Measurements from ENCODE around the gene KLHL17. TPM values are rescaled to one million over a fixed set of nuclear protein-coding genes. Genes with fewer than 3 reads are reported as not detected.

The KLHL17 gene
- total RNA-seq, 4 donors from 2014 or later, result 1.3 to 5.7 (median 2.3) TPM

DNA sequence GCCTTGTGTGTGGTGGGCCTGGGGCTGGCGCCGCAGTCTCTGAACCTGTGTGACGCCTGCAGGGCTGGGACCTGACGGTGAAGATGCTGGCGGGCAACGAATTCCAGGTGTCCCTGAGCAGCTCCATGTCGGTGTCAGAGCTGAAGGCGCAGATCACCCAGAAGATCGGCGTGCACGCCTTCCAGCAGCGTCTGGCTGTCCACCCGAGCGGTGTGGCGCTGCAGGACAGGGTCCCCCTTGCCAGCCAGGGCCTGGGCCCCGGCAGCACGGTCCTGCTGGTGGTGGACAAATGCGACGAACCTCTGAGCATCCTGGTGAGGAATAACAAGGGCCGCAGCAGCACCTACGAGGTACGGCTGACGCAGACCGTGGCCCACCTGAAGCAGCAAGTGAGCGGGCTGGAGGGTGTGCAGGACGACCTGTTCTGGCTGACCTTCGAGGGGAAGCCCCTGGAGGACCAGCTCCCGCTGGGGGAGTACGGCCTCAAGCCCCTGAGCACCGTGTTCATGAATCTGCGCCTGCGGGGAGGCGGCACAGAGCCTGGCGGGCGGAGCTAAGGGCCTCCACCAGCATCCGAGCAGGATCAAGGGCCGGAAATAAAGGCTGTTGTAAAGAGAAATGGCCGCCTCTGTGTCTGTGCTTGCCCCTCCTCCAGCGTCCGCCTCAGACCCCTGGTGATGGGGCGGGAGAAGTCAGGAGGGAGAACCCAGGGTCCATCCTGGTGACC lies 53.7 kb downstream of the KLHL17 start:
- TF ChIP-seq POLR2A (IDR thresholded peaks at IDR 0.05), result no peak
- TF ChIP-seq, protein P1, sequence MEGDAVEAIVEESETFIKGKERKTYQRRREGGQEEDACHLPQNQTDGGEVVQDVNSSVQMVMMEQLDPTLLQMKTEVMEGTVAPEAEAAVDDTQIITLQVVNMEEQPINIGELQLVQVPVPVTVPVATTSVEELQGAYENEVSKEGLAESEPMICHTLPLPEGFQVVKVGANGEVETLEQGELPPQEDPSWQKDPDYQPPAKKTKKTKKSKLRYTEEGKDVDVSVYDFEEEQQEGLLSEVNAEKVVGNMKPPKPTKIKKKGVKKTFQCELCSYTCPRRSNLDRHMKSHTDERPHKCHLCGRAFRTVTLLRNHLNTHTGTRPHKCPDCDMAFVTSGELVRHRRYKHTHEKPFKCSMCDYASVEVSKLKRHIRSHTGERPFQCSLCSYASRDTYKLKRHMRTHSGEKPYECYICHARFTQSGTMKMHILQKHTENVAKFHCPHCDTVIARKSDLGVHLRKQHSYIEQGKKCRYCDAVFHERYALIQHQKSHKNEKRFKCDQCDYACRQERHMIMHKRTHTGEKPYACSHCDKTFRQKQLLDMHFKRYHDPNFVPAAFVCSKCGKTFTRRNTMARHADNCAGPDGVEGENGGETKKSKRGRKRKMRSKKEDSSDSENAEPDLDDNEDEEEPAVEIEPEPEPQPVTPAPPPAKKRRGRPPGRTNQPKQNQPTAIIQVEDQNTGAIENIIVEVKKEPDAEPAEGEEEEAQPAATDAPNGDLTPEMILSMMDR (IDR thresholded peaks at IDR 0.05 in 4 of 5, conservative IDR thresholded peaks at IDR 0.05 in 1 of 5), result no peak
- in situ Hi-C loops (cut with MboI; ENCODE audit: low sequenced_read_pairs in 4 of 4) (no loop called here), intact Hi-C loops (cut with DNase I; ENCODE audit: low total_unique reads) (loop anchor here (1.0 kb wide), 1 partner anchor 14 kb away; the partner anchor contains the start of gene HES4)
- ATAC-seq, result peak in 1 of 2 donors; percentile 8
- Histone ChIP-seq H3K36me3 (no peaks in the 10 kb centered on the region), H3K4me1 (peaks cover 2 to 10% of the 10 kb centered on the region in 2 donors), H3K4me3 (peak overlapping the region; percentile 71 to 84 (median 75)), H3K27ac (peak overlapping the region; percentile 81 to 86 (median 84)), H3K9me3 (no peaks in the 10 kb centered on the region), H3K27me3 (no peaks in the 10 kb centered on the region)
- DNase-seq, result no peak

DNA sequence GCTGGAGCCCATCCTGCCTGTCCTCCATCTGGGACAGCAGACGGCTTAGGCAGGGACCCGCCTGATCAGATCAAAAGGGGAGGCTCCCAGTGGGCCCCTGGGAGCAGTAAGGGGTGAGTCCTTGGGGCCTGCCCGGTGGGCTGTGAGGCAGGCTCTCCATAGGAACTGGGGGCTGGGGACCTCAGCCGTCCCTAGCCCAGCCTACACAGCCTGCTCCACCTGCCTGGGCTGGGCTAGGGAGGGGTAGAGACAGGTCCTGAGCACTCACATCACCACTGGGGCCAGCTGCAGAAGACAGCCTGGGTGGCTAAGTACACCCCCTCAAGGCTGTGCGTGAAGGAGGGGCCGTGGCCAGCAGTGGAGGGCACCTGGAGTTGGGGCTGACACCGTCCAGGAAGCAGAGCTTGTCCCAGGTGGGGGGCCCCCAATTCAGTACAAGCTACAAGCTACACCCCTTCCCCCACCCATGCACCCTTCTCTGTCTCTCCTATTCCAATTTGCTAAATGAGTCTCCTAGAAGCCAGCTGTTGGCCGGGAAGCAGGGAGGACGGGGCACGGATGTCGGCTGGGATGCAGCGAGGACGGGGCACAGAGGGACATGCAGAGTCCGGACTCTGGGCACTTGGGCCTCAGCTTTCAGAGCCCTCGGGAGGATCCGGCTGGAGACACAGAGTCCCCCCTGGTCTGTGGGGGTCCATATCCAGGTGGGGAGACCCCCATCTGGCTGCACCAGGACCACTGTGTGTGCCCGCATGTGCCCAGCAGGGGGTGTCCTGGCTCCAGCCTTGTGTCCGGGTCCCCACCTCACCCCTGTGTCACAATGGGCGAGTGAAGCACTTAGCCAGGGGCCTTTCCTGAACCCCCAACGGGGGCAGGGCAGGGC lies 54.7 kb downstream of the KLHL17 start:
- in situ Hi-C loops (cut with MboI; ENCODE audit: low sequenced_read_pairs in 4 of 4), result no loop called here

More for the DNA sequence above, 54.7 kb downstream of the KLHL17 start:
- H3K4me1 ChIP-seq, result peaks cover 3 to 10% of the 10 kb centered on the region in 2 donors
- TF ChIP-seq, protein P1 (IDR thresholded peaks at IDR 0.05 in 4 of 5, conservative IDR thresholded peaks at IDR 0.05 in 1 of 5), result peak in 1 of 5 experiments; percentile 22
- no peak for TF ChIP-seq POLR2A (IDR thresholded peaks at IDR 0.05)
- H3K9me3 ChIP-seq, result no peaks in the 10 kb centered on the region
- DNase-seq (no peak), ATAC-seq (no peak)
- H3K36me3 ChIP-seq, result no peaks in the 10 kb centered on the region
- peak overlapping the region in 3 of 4 donors; percentile 71 to 78 (median 72) for H3K4me3 ChIP-seq
- peak overlapping the region; percentile 81 to 86 (median 84) for H3K27ac ChIP-seq
- intact Hi-C loops (cut with DNase I; ENCODE audit: low total_unique reads), result no loop called here
- H3K27me3 ChIP-seq, result no peaks in the 10 kb centered on the region

Other genes with a start within 250 kb of the KLHL17 start
- gene SAMD11, start 36.7 kb upstream of the KLHL17 start, total RNA-seq, result under 1 TPM in 2 of 4 donors, not detected in 2; 0.17 to 0.38 TPM
- 100 to 1,000 TPM in 1 of 4 donors, 10 to 100 TPM in 3; 47.4 to 115 (median 74.2) TPM for gene NOC2L, start 1.3 kb upstream of the KLHL17 start, total RNA-seq
- under 1 TPM in 1 of 4 donors, not detected in 3; 0.23 TPM for gene PLEKHN1, start 5.9 kb downstream of the KLHL17 start, total RNA-seq
- 100 to 1,000 TPM in 2 of 4 donors, 10 to 100 TPM in 2; 38.9 to 218 (median 98.8) TPM for gene PERM1, start 21.5 kb downstream of the KLHL17 start, total RNA-seq
- gene HES4, start 39.5 kb downstream of the KLHL17 start, total RNA-seq, result 10 to 100 TPM in 2 of 4 donors, 1 to 10 TPM in 2; 6.4 to 17.4 (median 9.5) TPM
- gene ISG15, start 52.9 kb downstream of the KLHL17 start, total RNA-seq, result 10 to 100 TPM in 2 of 4 donors, 1 to 10 TPM in 2; 4.3 to 37.6 (median 10.2) TPM
- 1 to 10 TPM; 2.0 to 3.8 (median 3.1) TPM for gene AGRN, start 59.5 kb downstream of the KLHL17 start, total RNA-seq
- gene RNF223, start 113.7 kb downstream of the KLHL17 start, total RNA-seq, result not detected
- gene C1orf159, start 155.5 kb downstream of the KLHL17 start, total RNA-seq, result 1 to 10 TPM; 2.8 to 6.4 (median 5.3) TPM
- gene TTLL10, start 213.3 kb downstream of the KLHL17 start, total RNA-seq, result under 1 TPM in 2 of 4 donors, not detected in 2; 0.13 to 0.16 TPM
- not detected for gene TNFRSF18, start 246.0 kb downstream of the KLHL17 start, total RNA-seq